Measurements from ENCODE around the gene SLC41A2.

The SLC41A2 gene

GRCh38 chr12:104930388-104931326 lies 27.4 kb downstream of the SLC41A2 start:
- no peak overlapping the region; the same call in 1 of the 2 replicates for H3K4me3 ChIP-seq (ENCODE audit: low read depth, low read length)
- no peaks in the 10 kb centered on the region for H3K36me3 ChIP-seq (ENCODE audit: insufficient read depth, low read length)

GRCh38 chr12:104929977-104930376 lies 28.1 kb downstream of the SLC41A2 start:
- no peak overlapping the region; the same call in 1 of the 2 replicates for H3K4me3 ChIP-seq (ENCODE audit: low read depth, low read length)
- no peaks in the 10 kb centered on the region for H3K79me2 ChIP-seq (ENCODE audit: control insufficient read depth, insufficient read depth, low read length, unreplicated experiment)
- no peaks in the 10 kb centered on the region for H3K36me3 ChIP-seq (ENCODE audit: insufficient read depth, low read length)
- no peak overlapping the region for H2AFZ ChIP-seq (ENCODE audit: low read length, unreplicated experiment)
- peaks cover 21% of the 10 kb centered on the region for H3K4me1 ChIP-seq (ENCODE audit: control insufficient read depth, insufficient read depth, low read length, unreplicated experiment)
- H3K27ac ChIP-seq (ENCODE audit: low read depth, low read length): peak overlapping the region; percentile 70
- H3K27me3 ChIP-seq (ENCODE audit: insufficient read depth, low read length): no peaks in the 10 kb centered on the region

More at GRCh38 chr12:104930388-104931326, 27.4 kb downstream of the SLC41A2 start:
- Histone ChIP-seq H3K4me1 (ENCODE audit: control insufficient read depth, insufficient read depth, low read length, unreplicated experiment) (peaks cover 21% of the 10 kb centered on the region), H3K27ac (ENCODE audit: low read depth, low read length) (peak overlapping the region; percentile 70), H2AFZ (ENCODE audit: low read length, unreplicated experiment) (peak overlapping the region; percentile 26), H3K27me3 (ENCODE audit: insufficient read depth, low read length) (no peaks in the 10 kb centered on the region), H3K79me2 (ENCODE audit: control insufficient read depth, insufficient read depth, low read length, unreplicated experiment) (no peaks in the 10 kb centered on the region)

- Histone ChIP-seq H2AFZ (ENCODE audit: low read length, unreplicated experiment) (no peak overlapping the region), H3K4me3 (ENCODE audit: low read depth, low read length) (no peak overlapping the region), H3K27ac (ENCODE audit: low read depth, low read length) (peak overlapping the region; percentile 70; the same call in 1 of the 2 replicates), H3K4me1 (ENCODE audit: control insufficient read depth, insufficient read depth, low read length, unreplicated experiment) (peaks cover 21% of the 10 kb centered on the region), H3K27me3 (ENCODE audit: insufficient read depth, low read length) (no peaks in the 10 kb centered on the region), H3K79me2 (ENCODE audit: control insufficient read depth, insufficient read depth, low read length, unreplicated experiment) (no peaks in the 10 kb centered on the region), H3K36me3 (ENCODE audit: insufficient read depth, low read length) (no peaks in the 10 kb centered on the region)
Measured at GRCh38 chr12:104929368-104929767, 28.7 kb downstream of the SLC41A2 start.

GRCh38 chr12:104928036-104928745 lies 29.9 kb downstream of the SLC41A2 start:
- Histone ChIP-seq H3K27ac (ENCODE audit: low read depth, low read length) (no peak overlapping the region), H2AFZ (ENCODE audit: low read length, unreplicated experiment) (no peak overlapping the region), H3K4me1 (ENCODE audit: control insufficient read depth, insufficient read depth, low read length, unreplicated experiment) (peaks cover 21% of the 10 kb centered on the region), H3K4me3 (ENCODE audit: low read depth, low read length) (no peak overlapping the region), H3K27me3 (ENCODE audit: insufficient read depth, low read length) (no peaks in the 10 kb centered on the region), H3K79me2 (ENCODE audit: control insufficient read depth, insufficient read depth, low read length, unreplicated experiment) (no peaks in the 10 kb centered on the region), H3K36me3 (ENCODE audit: insufficient read depth, low read length) (no peaks in the 10 kb centered on the region)

- H3K27ac ChIP-seq (ENCODE audit: low read depth, low read length): no peak overlapping the region
- no peaks in the 10 kb centered on the region for H3K79me2 ChIP-seq (ENCODE audit: control insufficient read depth, insufficient read depth, low read length, unreplicated experiment)
- H3K4me3 ChIP-seq (ENCODE audit: low read depth, low read length): no peak overlapping the region
- H3K27me3 ChIP-seq (ENCODE audit: insufficient read depth, low read length): no peaks in the 10 kb centered on the region
- H2AFZ ChIP-seq (ENCODE audit: low read length, unreplicated experiment): no peak overlapping the region
- peaks cover 10% of the 10 kb centered on the region for H3K4me1 ChIP-seq (ENCODE audit: control insufficient read depth, insufficient read depth, low read length, unreplicated experiment)
- H3K36me3 ChIP-seq (ENCODE audit: insufficient read depth, low read length): no peaks in the 10 kb centered on the region
Measured at GRCh38 chr12:104925501-104925900, 32.6 kb downstream of the SLC41A2 start.

GRCh38 chr12:104921340-104921739 lies 36.8 kb downstream of the SLC41A2 start:
- no peak overlapping the region for H3K27ac ChIP-seq (ENCODE audit: low read depth, low read length)
- H3K79me2 ChIP-seq (ENCODE audit: control insufficient read depth, insufficient read depth, low read length, unreplicated experiment): no peaks in the 10 kb centered on the region
- no peaks in the 10 kb centered on the region for H3K27me3 ChIP-seq (ENCODE audit: insufficient read depth, low read length)
- no peak overlapping the region for H2AFZ ChIP-seq (ENCODE audit: low read length, unreplicated experiment)
- no peaks in the 10 kb centered on the region for H3K4me1 ChIP-seq (ENCODE audit: control insufficient read depth, insufficient read depth, low read length, unreplicated experiment)
- no peak overlapping the region for H3K4me3 ChIP-seq (ENCODE audit: low read depth, low read length)
- H3K36me3 ChIP-seq (ENCODE audit: insufficient read depth, low read length): 0 out of 2 replicates have a peak, but pooled peaks cover 2% of the 10 kb centered on the region

- Histone ChIP-seq H3K27me3 (ENCODE audit: insufficient read depth, low read length) (no peaks in the 10 kb centered on the region), H2AFZ (ENCODE audit: low read length, unreplicated experiment) (no peak overlapping the region), H3K36me3 (ENCODE audit: insufficient read depth, low read length) (no peaks in the 10 kb centered on the region), H3K27ac (ENCODE audit: low read depth, low read length) (no peak overlapping the region), H3K4me3 (ENCODE audit: low read depth, low read length) (no peak overlapping the region), H3K4me1 (ENCODE audit: control insufficient read depth, insufficient read depth, low read length, unreplicated experiment) (peaks cover 15% of the 10 kb centered on the region), H3K79me2 (ENCODE audit: control insufficient read depth, insufficient read depth, low read length, unreplicated experiment) (no peaks in the 10 kb centered on the region)
Measured at GRCh38 chr12:104911942-104912341, 46.1 kb downstream of the SLC41A2 start.

GRCh38 chr12:104910196-104910840 lies 47.8 kb downstream of the SLC41A2 start:
- H3K27ac ChIP-seq (ENCODE audit: low read depth, low read length): peak overlapping the region; percentile 47; the same call in 1 of the 2 replicates
- H2AFZ ChIP-seq (ENCODE audit: low read length, unreplicated experiment): no peak overlapping the region
- H3K36me3 ChIP-seq (ENCODE audit: insufficient read depth, low read length): no peaks in the 10 kb centered on the region
- H3K79me2 ChIP-seq (ENCODE audit: control insufficient read depth, insufficient read depth, low read length, unreplicated experiment): no peaks in the 10 kb centered on the region
- no peak overlapping the region for H3K4me3 ChIP-seq (ENCODE audit: low read depth, low read length)
- peaks cover 15% of the 10 kb centered on the region for H3K4me1 ChIP-seq (ENCODE audit: control insufficient read depth, insufficient read depth, low read length, unreplicated experiment)
- no peaks in the 10 kb centered on the region for H3K27me3 ChIP-seq (ENCODE audit: insufficient read depth, low read length)

GRCh38 chr12:104909761-104910160 lies 48.3 kb downstream of the SLC41A2 start:
- H3K27ac ChIP-seq (ENCODE audit: low read depth, low read length): peak overlapping the region; percentile 47; the same call in 1 of the 2 replicates
- H3K27me3 ChIP-seq (ENCODE audit: insufficient read depth, low read length): no peaks in the 10 kb centered on the region
- no peaks in the 10 kb centered on the region for H3K36me3 ChIP-seq (ENCODE audit: insufficient read depth, low read length)
- no peak overlapping the region for H2AFZ ChIP-seq (ENCODE audit: low read length, unreplicated experiment)
- H3K4me1 ChIP-seq (ENCODE audit: control insufficient read depth, insufficient read depth, low read length, unreplicated experiment): peaks cover 15% of the 10 kb centered on the region
- no peak overlapping the region for H3K4me3 ChIP-seq (ENCODE audit: low read depth, low read length)
- no peaks in the 10 kb centered on the region for H3K79me2 ChIP-seq (ENCODE audit: control insufficient read depth, insufficient read depth, low read length, unreplicated experiment)

Measured in ACC112 (cell line).